Endothelial cell of umbilical vein (primary cell): Measurements from ENCODE around the gene NANOS3. TPM values are rescaled to one million over a fixed set of nuclear protein-coding genes. Genes with fewer than 3 reads are reported as not detected.
"Not testable (repeated sequence)": the region's sequence is repeated elsewhere in the genome, so short reads cannot be mapped to it uniquely, and the experiment has no call there.

ENCODE experiments used
- BruUV-seq: library from RNA; stranded (reverse); fragments of 400-500 nt; replicated peaks from 2 replicates; lab custom pipeline; 2021; lab: Mats Ljungman, UMichigan
- CTCF ChIA-PET: fragments of 300-600, 350-600 bp; sonication (Branson Sonifier 250); formaldehyde crosslinking; loops from one replicate; lab custom pipeline; 2021; ENCODE audit warnings: antibody characterized with exemption, inconsistent platforms; lab: Charles Lee
- POLR2A ChIA-PET: fragments of 300-600, 350-600 bp; sonication (Branson Sonifier 250); formaldehyde crosslinking; loops from one replicate; lab custom pipeline; 2021; ENCODE audit warnings: antibody characterized with exemption, inconsistent platforms; lab: Charles Lee
- DNase-seq: peaks from one replicate; pipeline ENCODE4 v3.0.0-alpha.2; 2011; ENCODE audit warnings: low read depth, low spot score
- FAIRE-seq: peaks from 2 replicates; lab custom pipeline; 2011; peaks lifted over from hg19 to GRCh38; lab: Jason Lieb, UNC
- H2AFZ ChIP-seq: 2 replicates; pipeline ENCODE4 v1.6.0; 2012; ENCODE audit warnings: low read depth, low read length, control low read depth, inconsistent platforms
- H3K27ac ChIP-seq: 2 replicates; pipeline ENCODE4 v1.5.1; 2011; ENCODE audit warnings: low read depth, mild to moderate bottlenecking, control low read depth, low read length, moderate library complexity; ENCODE audit not compliant: insufficient read depth
- H3K27me3 ChIP-seq, 2 experiments: 2 replicates each; pipeline versions ENCODE4 v1.6.0 to v1.6.1; 2011; ENCODE audit warnings: low read length in 2 of 2, mixed read lengths in 1 of 2; ENCODE audit not compliant: control insufficient read depth in 2 of 2, insufficient read depth in 2 of 2
- H3K36me3 ChIP-seq, 2 experiments: 2 replicates in 1 of 2; 3 replicates in 1 of 2; pipeline ENCODE4 v1.5.1; 2011; ENCODE audit warnings: low read length in 2 of 2, mild to moderate bottlenecking in 1 of 2, moderate library complexity in 1 of 2; ENCODE audit not compliant: control insufficient read depth in 2 of 2, insufficient read depth in 2 of 2; ENCODE audit errors: extremely low read depth in 1 of 2
- H3K4me1 ChIP-seq: 3 replicates; pipeline ENCODE4 v1.5.1; 2011; ENCODE audit warnings: mild to moderate bottlenecking, low read length; ENCODE audit not compliant: control insufficient read depth, insufficient read depth; ENCODE audit errors: extremely low read depth
- H3K4me2 ChIP-seq: 2 replicates; pipeline ENCODE4 v1.6.1; 2011; ENCODE audit warnings: low read length, control low read depth, mixed read lengths; ENCODE audit not compliant: insufficient read depth
- H3K4me3 ChIP-seq, 3 experiments: fragments of 200-600 bp in 1 of 3; sonication (generic), shearing (Covaris generic) in 1 of 3; replicated peaks in 1 of 3; 2 replicates each; pipeline ENCODE4 v1.5.1; 2011 to 2016; ENCODE audit warnings: control low read depth in 3 of 3, low read length in 3 of 3, mild to moderate bottlenecking in 2 of 3, inconsistent platforms in 1 of 3, low read depth in 1 of 3, moderate library complexity in 1 of 3; ENCODE audit not compliant: insufficient read depth in 1 of 3
- H3K79me2 ChIP-seq: 2 replicates; pipeline ENCODE4 v1.6.0; 2012; ENCODE audit warnings: low read length, inconsistent platforms; ENCODE audit not compliant: control insufficient read depth, insufficient read depth
- H3K9ac ChIP-seq: replicated peaks from 2 replicates; pipeline ENCODE3; 2011; ENCODE audit warnings: low read length, control low read depth; ENCODE audit not compliant: insufficient read depth; ENCODE audit errors: extremely low read depth
- H3K9me1 ChIP-seq: replicated peaks from 3 replicates; pipeline ENCODE4 v1.6.0; 2011; ENCODE audit warnings: mild to moderate bottlenecking, low read length; ENCODE audit not compliant: control insufficient read depth, insufficient read depth; ENCODE audit errors: extremely low read depth
- H3K9me3 ChIP-seq: replicated peaks from 2 replicates; pipeline ENCODE4 v1.5.1; 2012; ENCODE audit warnings: low read length, inconsistent platforms; ENCODE audit not compliant: control insufficient read depth, insufficient read depth
- H4K20me1 ChIP-seq: replicated peaks from 2 replicates; pipeline ENCODE3; 2011; ENCODE audit warnings: mild to moderate bottlenecking, low read length; ENCODE audit not compliant: control insufficient read depth, insufficient read depth; ENCODE audit errors: extremely low read depth
- EZH2 ChIP-seq: IDR thresholded peaks from 2 replicates; pipeline ENCODE4 v1.6.1; 2012; ENCODE audit warnings: borderline replicate concordance, low read depth, mild to moderate bottlenecking, moderate library complexity, low read length, inconsistent platforms; ENCODE audit not compliant: severe bottlenecking
- FOS ChIP-seq: IDR thresholded peaks from 2 replicates; pipeline ENCODE4 v1.6.1; 2011; ENCODE audit warnings: mild to moderate bottlenecking, low read length, moderate library complexity, borderline replicate concordance; ENCODE audit not compliant: insufficient read depth
- GATA2 ChIP-seq: IDR thresholded peaks from 2 replicates; pipeline ENCODE4 v1.7.0; 2011; ENCODE audit warnings: low read depth, mild to moderate bottlenecking, moderate library complexity, mixed read lengths, low read length; ENCODE audit not compliant: insufficient read length, insufficient read depth
- JUN ChIP-seq: IDR thresholded peaks from 2 replicates; pipeline ENCODE4 v1.6.1; 2011; ENCODE audit warnings: borderline replicate concordance, low read depth; ENCODE audit not compliant: insufficient read length, insufficient read depth
- MYC ChIP-seq: IDR thresholded peaks from one replicate; pipeline ENCODE4 v1.6.1; 2011; ENCODE audit warnings: mild to moderate bottlenecking, low read depth, low read length
- POLR2A ChIP-seq: IDR thresholded peaks from 2 replicates; pipeline ENCODE4 v1.6.1; 2012; ENCODE audit warnings: low read depth, mild to moderate bottlenecking, control low read depth, low read length
- POLR2AphosphoS5 ChIP-seq: IDR thresholded peaks from 2 replicates; pipeline ENCODE4 v1.6.1; 2012; ENCODE audit warnings: low read depth, mild to moderate bottlenecking, control low read depth, low read length, moderate library complexity; ENCODE audit not compliant: insufficient read depth
- dilution Hi-C: fragments of 300-500 bp; cut with MboI; formaldehyde crosslinking; loops from one replicate; pipeline ENCODE4 v1.15.0; 2019; ENCODE audit warnings: low sequenced_read_pairs; ENCODE audit not compliant: extremely low pct_ligation_motif_present
- intact Hi-C: fragments of 100-400 bp; cut with micrococcal nuclease; formaldehyde crosslinking; loops from one replicate; pipeline ENCODE4 v1.10.0; 2022
- polyA plus RNA-seq, 4 experiments: library from polyadenylated mRNA; depleted of rRNA in 3 of 4; stranded (reverse) in 3 of 4; unstranded in 1 of 4; fragments of >200 nt; gene quantifications; 2 replicates each; pipeline versions ENCODE4 v1.2.1 to v1.2.3, GENCODE V29; 2011 to 2012; ENCODE audit warnings: missing spikeins in 1 of 4
- total RNA-seq: library from RNA; stranded (reverse); gene quantifications from 2 replicates; pipeline ENCODE4 v1.2.3, GENCODE V29; 2021
- TF ChIP-seq, protein P1 (sequence below): IDR thresholded peaks from 2 replicates; pipeline ENCODE4 v1.6.1; 2011; ENCODE audit not compliant: insufficient read depth, insufficient read length
- TF ChIP-seq, protein P2 (sequence below), 2 donors: IDR thresholded peaks; 1 replicate in 1 of 2; 2 replicates in 1 of 2; pipeline ENCODE4 v1.5.1; 2011; ENCODE audit warnings: low read length in 2 of 2, mild to moderate bottlenecking in 2 of 2, moderate library complexity in 2 of 2, control low read depth in 1 of 2, inconsistent platforms in 1 of 2, low read depth in 1 of 2; ENCODE audit not compliant: insufficient read depth in 1 of 2; ENCODE audit errors: extremely low read depth in 1 of 2

The NANOS3 gene
- total and polyA plus RNA-seq, 2 donors (not counting 3 experiments of a cell fraction or from before 2014, with no cell fraction given): 1.0 to 4.4 TPM

DNA sequence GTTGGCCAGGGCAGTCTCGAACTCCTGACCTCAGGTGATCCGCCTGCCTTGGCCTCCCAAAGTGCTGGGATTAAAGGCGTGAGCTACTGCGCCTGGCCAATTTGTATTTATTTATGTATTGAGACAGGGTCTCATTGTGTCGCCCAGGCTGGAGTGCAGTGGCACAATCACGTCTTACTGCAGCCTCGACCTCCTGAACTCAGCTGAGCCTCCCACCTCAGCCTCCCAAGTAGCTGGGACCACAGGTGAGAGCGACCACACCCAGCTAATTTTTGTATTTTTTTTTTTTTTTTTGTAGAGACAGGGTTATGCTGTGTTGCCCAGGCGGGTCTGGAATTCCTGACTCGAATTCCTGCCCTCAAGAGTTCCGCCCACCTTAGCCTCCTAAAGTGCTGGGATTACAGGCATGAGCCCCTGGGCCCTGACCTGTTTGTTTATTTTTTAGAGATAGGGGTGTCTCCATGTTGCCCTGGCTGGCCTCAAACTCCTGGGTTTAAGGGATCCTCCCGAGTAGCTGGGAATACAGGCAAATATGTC is 24.7 kb upstream of the NANOS3 start:
- Histone ChIP-seq H3K4me1 (peaks cover 24% of the 10 kb centered on the region), H3K27ac (peak overlapping the region; percentile 100)
- H3K9ac ChIP-seq, BruUV-seq, H3K4me3 ChIP-seq, H3K9me3 ChIP-seq, FAIRE-seq, dilution Hi-C loops, H3K9me1 ChIP-seq, H3K79me2 ChIP-seq, H4K20me1 ChIP-seq, H3K27me3 ChIP-seq, H3K4me2 ChIP-seq, H2AFZ ChIP-seq, H3K36me3 ChIP-seq, intact Hi-C loops, DNase-seq: not testable (repeated sequence)
- POLR2A ChIA-PET: interaction anchor here (1.5 to 1.7 kb wide), 2 partner anchors 10 to 11 kb away, joined by 7 to 11 read pairs; no protein-coding TSS in a partner anchor
- CTCF ChIA-PET: interaction anchor here (1.6 to 3.6 kb wide), 3 partner anchors 10 to 69 kb away, joined by 4 to 42 read pairs (median 6); no protein-coding TSS in a partner anchor

DNA sequence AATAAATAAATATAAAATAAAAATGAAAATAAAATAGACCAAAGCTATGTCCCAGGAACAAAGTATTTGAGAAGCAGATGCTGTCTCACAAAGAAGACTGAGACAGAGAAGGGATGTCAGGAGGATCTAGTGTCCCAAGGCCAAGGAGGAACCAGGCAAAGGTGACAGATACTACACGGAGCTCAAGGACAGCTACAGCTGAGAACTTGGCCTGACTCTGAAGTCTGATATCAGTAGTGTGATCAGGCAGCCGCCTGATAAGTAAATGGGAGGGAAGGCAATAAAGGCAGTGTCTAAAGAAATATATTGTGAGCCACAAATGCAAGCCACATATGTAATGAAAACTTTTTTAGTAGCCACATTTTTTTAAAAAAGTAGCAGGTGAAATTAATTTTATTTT is 20.4 kb upstream of the NANOS3 start:
- H3K4me1 ChIP-seq: peaks cover 12% of the 10 kb centered on the region
- ChIA-PET CTCF (interaction anchor here (1.1 to 1.7 kb wide), 2 partner anchors 20 to 29 kb away, joined by 3 to 4 read pairs; no protein-coding TSS in a partner anchor), POLR2A (interaction anchor here (0.6 to 0.7 kb wide), 2 partner anchors 62 to 662 kb away, joined by 7 to 14 read pairs; no protein-coding TSS in a partner anchor)
- H3K4me3 ChIP-seq: no peak overlapping the region
- no peak overlapping the region for H3K4me2 ChIP-seq
- dilution Hi-C loops: no loop called here
- FAIRE-seq (no peak), DNase-seq (no peak)
- intact Hi-C loops: no loop called here
- no peaks in the 10 kb centered on the region for H3K36me3 ChIP-seq
- no peak overlapping the region for H2AFZ ChIP-seq
- H3K9ac ChIP-seq: no peak overlapping the region
- TF ChIP-seq GATA2 (no peak), MYC (no peak), POLR2A (no peak), POLR2AphosphoS5 (no peak), FOS (no peak), EZH2 (no peak), JUN (no peak)
- TF ChIP-seq, protein P1, sequence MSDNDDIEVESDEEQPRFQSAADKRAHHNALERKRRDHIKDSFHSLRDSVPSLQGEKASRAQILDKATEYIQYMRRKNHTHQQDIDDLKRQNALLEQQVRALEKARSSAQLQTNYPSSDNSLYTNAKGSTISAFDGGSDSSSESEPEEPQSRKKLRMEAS: no peak
- TF ChIP-seq, protein P2, sequence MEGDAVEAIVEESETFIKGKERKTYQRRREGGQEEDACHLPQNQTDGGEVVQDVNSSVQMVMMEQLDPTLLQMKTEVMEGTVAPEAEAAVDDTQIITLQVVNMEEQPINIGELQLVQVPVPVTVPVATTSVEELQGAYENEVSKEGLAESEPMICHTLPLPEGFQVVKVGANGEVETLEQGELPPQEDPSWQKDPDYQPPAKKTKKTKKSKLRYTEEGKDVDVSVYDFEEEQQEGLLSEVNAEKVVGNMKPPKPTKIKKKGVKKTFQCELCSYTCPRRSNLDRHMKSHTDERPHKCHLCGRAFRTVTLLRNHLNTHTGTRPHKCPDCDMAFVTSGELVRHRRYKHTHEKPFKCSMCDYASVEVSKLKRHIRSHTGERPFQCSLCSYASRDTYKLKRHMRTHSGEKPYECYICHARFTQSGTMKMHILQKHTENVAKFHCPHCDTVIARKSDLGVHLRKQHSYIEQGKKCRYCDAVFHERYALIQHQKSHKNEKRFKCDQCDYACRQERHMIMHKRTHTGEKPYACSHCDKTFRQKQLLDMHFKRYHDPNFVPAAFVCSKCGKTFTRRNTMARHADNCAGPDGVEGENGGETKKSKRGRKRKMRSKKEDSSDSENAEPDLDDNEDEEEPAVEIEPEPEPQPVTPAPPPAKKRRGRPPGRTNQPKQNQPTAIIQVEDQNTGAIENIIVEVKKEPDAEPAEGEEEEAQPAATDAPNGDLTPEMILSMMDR (IDR thresholded peaks at IDR 0.05; ENCODE audit: extremely low read depth in 1 of 2, insufficient read depth in 1 of 2, low read depth in 1 of 2, low read length in 2 of 2): no peak
- H3K79me2 ChIP-seq: no peaks in the 10 kb centered on the region
- H3K9me3 ChIP-seq: no peaks in the 10 kb centered on the region
- no peaks in the 10 kb centered on the region for H4K20me1 ChIP-seq
- no peaks in the 10 kb centered on the region for H3K27me3 ChIP-seq
- no peaks in the 10 kb centered on the region for H3K9me1 ChIP-seq
- BruUV-seq: no TSS peak
- no peak overlapping the region for H3K27ac ChIP-seq
